Activated CD4-positive, alpha-beta memory T cell treated with anti-CD3 and anti-CD28 coated beads for 36 hours (primary cell): ENCODE measurements around the gene CNKSR3. TPM values are rescaled to one million over a fixed set of nuclear protein-coding genes. Genes with fewer than 3 reads are reported as not detected.
"Not testable (repeated sequence)": the region's sequence is repeated elsewhere in the genome, so short reads cannot be mapped to it uniquely, and the experiment has no call there.

ENCODE experiments used
- CTCF ChIA-PET: fragments of 350-600 bp; sonication (Branson Sonifier 250); formaldehyde crosslinking; loops from one replicate; lab custom pipeline; 2021; ENCODE audit warnings: antibody characterized with exemption, inconsistent platforms; lab: Charles Lee
- POLR2A ChIA-PET: fragments of 350-600 bp; sonication (Branson Sonifier 250); formaldehyde crosslinking; loops from one replicate; lab custom pipeline; 2021; ENCODE audit warnings: antibody characterized with exemption; lab: Charles Lee
- DNase-seq: peaks from one replicate; pipeline ENCODE4 v3.0.0-alpha.2; 2020
- H3K27ac Mint-ChIP-seq: one replicate; pipeline ENCODE4 v1.8.0; 2021; ENCODE audit warnings: mixed read lengths
- H3K27me3 Mint-ChIP-seq: one replicate; pipeline ENCODE4 v1.8.0; 2021; ENCODE audit warnings: mixed read lengths
- H3K36me3 Mint-ChIP-seq: one replicate; pipeline ENCODE4 v1.8.0; 2021; ENCODE audit warnings: mixed read lengths
- H3K4me1 Mint-ChIP-seq: one replicate; pipeline ENCODE4 v1.8.0; 2021; ENCODE audit warnings: low read depth, mixed read lengths
- H3K4me3 Mint-ChIP-seq: one replicate; pipeline ENCODE4 v1.8.0; 2021; ENCODE audit warnings: mild to moderate bottlenecking, mixed read lengths
- H3K9me3 Mint-ChIP-seq: one replicate; pipeline ENCODE4 v1.8.0; 2021; ENCODE audit warnings: mixed read lengths
- intact Hi-C: fragments of 100-400 bp; cut with micrococcal nuclease; formaldehyde crosslinking; loops from one replicate; pipeline ENCODE4 v1.15.1; 2023
- total RNA-seq, 2 experiments: library from RNA; stranded (reverse); gene quantifications; one replicate each; pipeline ENCODE4 v1.2.3, GENCODE V29; 2021

Gene CNKSR3
- total RNA-seq = under 1 TPM; 0.12 TPM

DNA sequence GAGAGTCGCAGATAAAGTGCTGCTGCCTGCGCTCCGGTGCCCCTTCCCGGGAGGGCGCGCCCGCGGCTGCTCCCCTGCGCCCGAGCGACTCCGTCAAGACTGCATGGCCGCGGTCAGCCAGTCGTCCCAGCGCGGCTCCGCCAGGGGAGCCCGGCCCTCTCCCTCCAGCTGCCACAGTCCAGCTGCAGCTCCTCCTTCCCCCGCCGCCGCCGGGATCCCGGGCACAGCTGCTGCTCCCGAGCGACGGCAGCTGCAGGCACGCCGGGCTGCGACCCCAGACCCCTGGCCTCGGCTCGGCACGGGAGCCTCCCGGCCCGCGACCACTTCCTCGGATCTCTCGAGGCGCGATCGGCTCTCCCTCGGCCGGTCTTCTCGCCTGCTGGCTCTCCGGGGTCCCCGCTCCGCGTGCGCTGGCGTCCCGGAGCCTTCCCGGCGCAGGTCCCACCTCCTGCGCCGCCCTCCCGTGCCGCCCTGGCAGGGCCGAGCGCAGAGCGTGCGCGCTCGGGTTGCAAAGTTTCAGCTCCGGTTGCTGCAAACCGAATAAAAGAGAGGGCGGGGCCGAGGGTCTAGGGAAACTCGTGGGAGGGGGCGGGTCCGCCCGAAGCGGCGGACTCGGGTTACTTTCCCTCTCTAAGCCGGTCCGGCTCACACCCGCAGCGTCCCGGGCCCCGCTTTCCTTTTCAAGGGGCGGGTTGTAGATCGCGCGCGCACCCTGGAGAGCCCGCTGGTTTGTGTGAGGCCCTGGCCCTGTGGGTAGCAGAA, at the start of gene CNKSR3:
CNKSR3 (minus strand) TSS at position 542 of the 762 bp plus-strand sequence. CDS start 571 bp downstream, outside the sequence.
- peak within 1 kb of the TSS; percentile 59 for H3K4me3 Mint-ChIP-seq
- intact Hi-C loops = no loop called here
- H3K27ac Mint-ChIP-seq = no peak within 1 kb of the TSS
- no peaks in the 10 kb centered on the region for H3K9me3 Mint-ChIP-seq
- peaks cover 11% of the 10 kb centered on the region for H3K4me1 Mint-ChIP-seq
- DNase-seq = peak; percentile 43
- ChIA-PET CTCF (interaction anchor here (1.2 kb wide), 1 partner anchor 353 kb away, joined by 5 read pairs; no protein-coding TSS in a partner anchor), POLR2A (interaction anchor here (0.7 kb wide), 1 partner anchor 94 kb away, joined by 3 read pairs; no protein-coding TSS in a partner anchor)
- peaks cover 46% of the 10 kb centered on the region for H3K27me3 Mint-ChIP-seq
- H3K36me3 Mint-ChIP-seq = no peaks in the 10 kb centered on the region

DNA sequence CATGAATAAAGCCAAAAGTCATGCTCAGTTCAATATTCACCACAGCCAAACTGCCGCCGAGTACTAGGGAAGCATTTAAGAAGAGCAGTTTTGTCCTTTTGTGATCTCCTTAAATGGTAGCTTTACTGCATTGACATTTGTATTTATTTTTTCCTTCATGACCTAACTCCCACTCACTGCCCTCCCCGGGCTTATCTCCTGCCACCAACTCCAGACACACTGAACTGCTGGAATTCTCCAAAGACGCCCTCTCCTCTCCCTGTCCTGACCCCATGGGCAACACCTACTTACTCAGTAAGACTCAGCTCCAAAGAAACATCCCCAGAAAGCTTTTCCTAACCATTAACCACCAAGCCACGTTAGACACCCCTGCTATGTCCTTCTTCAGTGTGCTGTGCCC, 48.5 kb upstream of the CNKSR3 start:
- Mint-ChIP-seq H3K36me3 (no peaks in the 10 kb centered on the region), H3K4me3 (no peak overlapping the region), H3K4me1 (no peaks in the 10 kb centered on the region), H3K27me3 (peaks cover 5% of the 10 kb centered on the region), H3K9me3 (no peaks in the 10 kb centered on the region), H3K27ac (no peak overlapping the region)
- intact Hi-C loops = no loop called here
- ChIA-PET CTCF (no interaction called here), POLR2A (no interaction called here)
- no peak for DNase-seq

DNA sequence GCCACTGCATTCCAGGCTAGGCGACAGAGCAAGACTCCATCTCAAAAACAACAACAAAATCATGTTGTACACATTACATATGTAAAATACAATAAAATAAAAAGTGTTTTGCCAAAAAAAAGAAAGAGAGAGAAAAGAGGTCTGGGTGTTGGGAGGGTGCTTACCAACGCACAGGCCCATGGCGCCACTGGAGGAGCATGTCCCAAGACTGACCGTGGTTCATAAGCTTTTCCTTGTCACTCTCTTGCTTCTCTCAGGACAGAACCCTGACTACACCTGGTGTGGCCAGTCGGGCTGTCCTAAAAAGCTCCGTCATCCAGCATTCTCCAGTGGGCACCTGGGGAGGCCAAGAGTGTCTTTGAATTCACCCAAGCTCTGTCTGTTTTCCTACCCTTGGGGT, 48.0 kb upstream of the CNKSR3 start:
- H3K27ac Mint-ChIP-seq = no peak overlapping the region
- CTCF ChIA-PET = no interaction called here
- intact Hi-C loops = no loop called here
- H3K4me3 Mint-ChIP-seq = no peak overlapping the region
- H3K9me3 Mint-ChIP-seq = no peaks in the 10 kb centered on the region
- DNase-seq = no peak
- H3K27me3 Mint-ChIP-seq = peaks cover 5% of the 10 kb centered on the region
- POLR2A ChIA-PET = no interaction called here
- no peaks in the 10 kb centered on the region for H3K4me1 Mint-ChIP-seq
- H3K36me3 Mint-ChIP-seq = no peaks in the 10 kb centered on the region

GRCh38 chr6:154555073-154555677, 44.7 kb upstream of the CNKSR3 start:
- Mint-ChIP-seq H3K9me3 (no peaks in the 10 kb centered on the region), H3K4me1 (no peaks in the 10 kb centered on the region), H3K27me3 (peaks cover 2% of the 10 kb centered on the region), H3K27ac (no peak overlapping the region), H3K36me3 (no peaks in the 10 kb centered on the region), H3K4me3 (no peak overlapping the region)
- DNase-seq = no peak
- intact Hi-C loops = no loop called here
- ChIA-PET CTCF (no interaction called here), POLR2A (no interaction called here)

GRCh38 chr6:154554491-154554890, 44.0 kb upstream of the CNKSR3 start:
- no peak for DNase-seq
- H3K4me1 Mint-ChIP-seq = no peaks in the 10 kb centered on the region
- intact Hi-C loops = no loop called here
- POLR2A ChIA-PET = no interaction called here
- H3K27ac Mint-ChIP-seq = no peak overlapping the region
- no peaks in the 10 kb centered on the region for H3K9me3 Mint-ChIP-seq
- H3K36me3 Mint-ChIP-seq = no peaks in the 10 kb centered on the region
- CTCF ChIA-PET = no interaction called here
- H3K4me3 Mint-ChIP-seq = no peak overlapping the region
- no peaks in the 10 kb centered on the region for H3K27me3 Mint-ChIP-seq

- ChIA-PET CTCF (no interaction called here), POLR2A (no interaction called here)
These were observed 40.3 kb upstream of the CNKSR3 start for GRCh38 chr6:154550779-154551178.

GRCh38 chr6:154549179-154549578, 38.7 kb upstream of the CNKSR3 start:
- Mint-ChIP-seq H3K4me1 (no peaks in the 10 kb centered on the region), H3K36me3 (no peaks in the 10 kb centered on the region)
- DNase-seq = no peak

More at GRCh38 chr6:154550779-154551178, 40.3 kb upstream of the CNKSR3 start:
- H3K27me3 Mint-ChIP-seq = peaks cover 1% of the 10 kb centered on the region
- no peaks in the 10 kb centered on the region for H3K36me3 Mint-ChIP-seq
- H3K27ac Mint-ChIP-seq = no peak overlapping the region
- no peaks in the 10 kb centered on the region for H3K4me1 Mint-ChIP-seq
- intact Hi-C loops = no loop called here
- DNase-seq = no peak
- no peak overlapping the region for H3K4me3 Mint-ChIP-seq
- no peaks in the 10 kb centered on the region for H3K9me3 Mint-ChIP-seq

DNA sequence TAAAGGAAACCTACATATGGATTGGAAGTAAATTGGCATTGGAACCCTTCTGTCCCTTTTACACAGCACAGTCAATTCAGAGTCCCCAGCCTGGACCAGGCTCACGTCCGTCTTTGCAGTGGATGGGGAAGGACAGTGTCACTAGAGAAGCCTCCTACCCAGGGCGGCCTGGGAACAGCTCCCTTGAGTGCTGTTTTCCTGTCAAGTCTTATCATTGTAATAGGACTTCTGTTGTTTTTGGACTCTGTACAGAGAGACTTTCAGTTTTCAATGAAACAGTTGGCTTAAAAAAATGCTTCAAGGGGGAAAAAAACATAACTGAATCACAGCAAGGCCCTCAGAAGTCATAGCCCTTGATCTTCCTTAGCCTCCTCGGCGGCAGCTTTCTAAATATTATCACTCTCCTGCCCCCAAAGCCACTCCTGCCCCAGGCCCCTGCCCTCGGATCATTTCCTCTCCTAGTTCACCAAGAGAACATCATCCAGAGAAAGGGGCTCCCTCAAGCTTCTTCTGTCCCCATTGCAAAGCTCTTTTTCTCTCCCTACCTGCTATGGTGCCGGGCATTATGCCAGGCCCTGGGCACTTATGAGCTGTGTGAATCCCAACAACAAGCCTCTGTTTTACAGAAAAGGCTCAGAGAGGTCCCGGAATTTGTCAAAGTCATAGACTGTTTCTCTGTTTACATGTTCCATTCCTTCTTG, 37.8 kb upstream of the CNKSR3 start:
- H3K27me3 Mint-ChIP-seq = peaks cover 1% of the 10 kb centered on the region
- H3K27ac Mint-ChIP-seq = no peak overlapping the region
- no peaks in the 10 kb centered on the region for H3K4me1 Mint-ChIP-seq
- H3K4me3 Mint-ChIP-seq = no peak overlapping the region
- no peak for DNase-seq
- H3K36me3 Mint-ChIP-seq = no peaks in the 10 kb centered on the region
- intact Hi-C loops = no loop called here
- ChIA-PET POLR2A (no interaction called here), CTCF (no interaction called here)
- no peaks in the 10 kb centered on the region for H3K9me3 Mint-ChIP-seq

More at GRCh38 chr6:154549179-154549578, 38.7 kb upstream of the CNKSR3 start:
- CTCF ChIA-PET = no interaction called here
- H3K27ac Mint-ChIP-seq = no peak overlapping the region
- H3K4me3 Mint-ChIP-seq = no peak overlapping the region
- H3K9me3 Mint-ChIP-seq = no peaks in the 10 kb centered on the region
- intact Hi-C loops = no loop called here
- POLR2A ChIA-PET = no interaction called here
- peaks cover 1% of the 10 kb centered on the region for H3K27me3 Mint-ChIP-seq

DNA sequence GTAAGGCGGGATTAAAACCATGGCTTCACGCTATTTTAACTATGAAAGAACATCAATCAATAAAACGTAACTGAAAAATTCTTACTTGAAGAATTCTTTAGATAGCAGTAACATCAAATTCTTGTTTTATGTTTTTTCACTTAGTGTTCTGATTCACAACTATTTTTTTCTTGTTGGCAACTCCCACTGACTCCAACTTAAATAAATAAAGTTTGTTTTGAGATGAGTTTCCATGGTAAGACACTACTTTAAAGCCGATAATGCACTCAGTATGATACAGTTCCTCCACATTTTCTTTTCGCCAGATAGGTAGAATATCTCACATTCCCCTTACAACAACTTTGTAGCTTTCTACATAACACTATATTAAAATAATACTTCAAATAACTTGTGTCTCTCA, 33.1 kb upstream of the CNKSR3 start:
- H3K4me1 Mint-ChIP-seq = no peaks in the 10 kb centered on the region
- no peak for DNase-seq
- H3K4me3 Mint-ChIP-seq = no peak overlapping the region
- CTCF ChIA-PET = no interaction called here
- POLR2A ChIA-PET = no interaction called here
- H3K27me3 Mint-ChIP-seq = peaks cover 1% of the 10 kb centered on the region
- H3K27ac Mint-ChIP-seq = no peak overlapping the region
- no peaks in the 10 kb centered on the region for H3K36me3 Mint-ChIP-seq
- intact Hi-C loops = no loop called here
- H3K9me3 Mint-ChIP-seq = no peaks in the 10 kb centered on the region

- Mint-ChIP-seq H3K27ac (no peak overlapping the region), H3K4me3 (no peak overlapping the region)
These were observed 32.3 kb upstream of the CNKSR3 start for GRCh38 chr6:154542747-154543146.

DNA sequence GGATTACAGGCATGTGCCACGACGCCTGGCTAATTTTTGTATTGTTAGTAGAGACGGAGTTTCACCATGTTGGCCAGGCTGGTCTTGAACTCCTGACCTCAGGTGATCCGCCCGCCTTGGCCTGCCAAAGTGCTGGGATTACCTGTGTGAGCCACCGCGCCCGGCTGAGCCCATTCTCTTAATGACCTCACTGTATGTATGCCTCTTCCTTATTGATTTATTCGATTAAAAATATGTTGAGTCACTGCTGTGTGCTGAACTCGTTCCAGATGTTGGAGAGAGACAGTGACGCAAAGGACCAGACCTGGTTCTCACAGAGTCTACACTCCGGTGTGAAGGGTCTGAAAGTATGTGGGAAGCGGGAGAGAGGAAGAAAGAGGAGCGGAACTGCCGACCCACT, 31.4 kb upstream of the CNKSR3 start:
- DNase-seq, H3K27me3 Mint-ChIP-seq, CTCF ChIA-PET, H3K9me3 Mint-ChIP-seq, POLR2A ChIA-PET, H3K4me1 Mint-ChIP-seq, H3K4me3 Mint-ChIP-seq, H3K27ac Mint-ChIP-seq, intact Hi-C loops, H3K36me3 Mint-ChIP-seq: not testable (repeated sequence)

More at GRCh38 chr6:154542747-154543146, 32.3 kb upstream of the CNKSR3 start:
- Mint-ChIP-seq H3K9me3 (no peaks in the 10 kb centered on the region), H3K36me3 (no peaks in the 10 kb centered on the region), H3K4me1 (no peaks in the 10 kb centered on the region), H3K27me3 (peaks cover 1% of the 10 kb centered on the region)
- DNase-seq = no peak
- ChIA-PET CTCF (no interaction called here), POLR2A (no interaction called here)
- intact Hi-C loops = no loop called here

- no peaks in the 10 kb centered on the region for H3K9me3 Mint-ChIP-seq
- no peaks in the 10 kb centered on the region for H3K36me3 Mint-ChIP-seq
- CTCF ChIA-PET = no interaction called here
- no peak for DNase-seq
- H3K27me3 Mint-ChIP-seq = no peaks in the 10 kb centered on the region
- POLR2A ChIA-PET = no interaction called here
- no peaks in the 10 kb centered on the region for H3K4me1 Mint-ChIP-seq
- H3K27ac Mint-ChIP-seq = no peak overlapping the region
- no peak overlapping the region for H3K4me3 Mint-ChIP-seq
- intact Hi-C loops = no loop called here
These were observed 29.2 kb upstream of the CNKSR3 start for GRCh38 chr6:154539593-154540269.
